NT2/D1 (cell line): Measurements from ENCODE around the gene NKPD1.

Experiments
- DNase-seq: peaks from one replicate; pipeline ENCODE4 v3.0.0-alpha.2; 2011; ENCODE audit warnings: low read depth, low spot score
- H3K27me3 ChIP-seq: 2 replicates; pipeline ENCODE4 v1.6.0; 2011; ENCODE audit warnings: mild to moderate bottlenecking; ENCODE audit not compliant: insufficient read length, insufficient read depth
- H3K36me3 ChIP-seq: 2 replicates; pipeline ENCODE4 v1.6.1; 2011; ENCODE audit warnings: mild to moderate bottlenecking, low read length, mixed read lengths; ENCODE audit not compliant: insufficient read depth, insufficient read length
- H3K4me1 ChIP-seq: 2 replicates; pipeline ENCODE4 v1.5.1; 2011; ENCODE audit not compliant: insufficient read depth, insufficient read length
- H3K4me3 ChIP-seq: 2 replicates; pipeline ENCODE4 v1.5.1; 2011; ENCODE audit warnings: low read depth; ENCODE audit not compliant: insufficient read length
- H3K9ac ChIP-seq: 2 replicates; pipeline ENCODE4 v1.6.0; 2011; ENCODE audit warnings: low read depth; ENCODE audit not compliant: insufficient read length
- H3K9me3 ChIP-seq: 2 replicates; pipeline ENCODE4 v1.5.1; 2011; ENCODE audit warnings: mild to moderate bottlenecking, low read length; ENCODE audit not compliant: insufficient read depth
- SUZ12 ChIP-seq: IDR thresholded peaks from 2 replicates; pipeline ENCODE4 v1.6.1; 2011; ENCODE audit not compliant: insufficient read length, insufficient read depth; ENCODE audit errors: extremely low read depth
- YY1 ChIP-seq: IDR thresholded peaks from 2 replicates; pipeline ENCODE4 v1.6.1; 2011; ENCODE audit not compliant: insufficient read length, insufficient read depth
- ZNF274 ChIP-seq: IDR thresholded peaks from 2 replicates; pipeline ENCODE4 v1.6.1; 2011; ENCODE audit warnings: mild to moderate bottlenecking, low read depth, low read length

The NKPD1 gene

DNA sequence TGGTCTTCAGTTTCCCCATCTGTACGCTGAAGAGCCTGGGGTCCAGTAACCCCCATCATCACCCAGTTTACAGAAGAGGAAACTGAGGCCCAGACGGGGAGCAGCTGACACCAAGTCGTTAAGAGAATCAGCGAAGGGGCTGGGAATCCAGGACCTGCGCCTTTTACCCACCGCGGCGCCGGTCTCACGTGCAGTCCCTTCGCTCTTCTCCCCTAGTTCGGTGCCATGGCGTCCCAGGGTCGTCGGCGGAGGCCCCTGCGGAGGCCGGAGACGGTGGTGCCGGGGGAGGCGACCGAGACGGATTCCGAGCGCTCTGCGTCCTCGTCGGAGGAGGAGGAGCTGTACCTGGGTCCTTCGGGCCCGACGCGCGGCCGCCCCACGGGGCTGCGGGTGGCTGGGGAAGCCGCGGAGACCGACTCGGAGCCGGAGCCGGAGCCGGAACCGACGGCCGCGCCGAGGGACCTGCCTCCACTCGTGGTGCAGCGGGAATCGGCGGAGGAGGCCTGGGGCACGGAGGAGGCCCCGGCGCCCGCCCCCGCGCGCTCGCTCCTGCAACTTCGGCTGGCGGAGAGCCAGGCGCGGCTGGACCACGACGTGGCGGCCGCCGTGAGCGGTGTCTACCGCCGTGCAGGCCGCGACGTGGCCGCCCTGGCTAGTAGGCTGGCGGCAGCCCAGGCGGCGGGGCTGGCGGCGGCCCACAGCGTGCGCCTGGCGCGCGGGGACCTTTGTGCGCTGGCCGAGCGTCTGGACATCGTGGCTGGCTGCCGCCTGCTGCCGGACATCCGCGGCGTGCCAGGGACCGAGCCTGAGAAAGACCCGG, 18.5 kb upstream of the NKPD1 start:
- TF ChIP-seq SUZ12 = no peak
- TF ChIP-seq ZNF274 = no peak
- no peak for TF ChIP-seq YY1
- H3K4me3 ChIP-seq = peak overlapping the region; percentile 75
- peaks cover 4% of the 10 kb centered on the region for H3K4me1 ChIP-seq
- H3K27me3 ChIP-seq = no peaks in the 10 kb centered on the region
- peaks cover 8% of the 10 kb centered on the region for H3K36me3 ChIP-seq
- peak overlapping the region; percentile 88 for H3K9ac ChIP-seq
- no peak for DNase-seq
- H3K9me3 ChIP-seq = no peaks in the 10 kb centered on the region

DNA sequence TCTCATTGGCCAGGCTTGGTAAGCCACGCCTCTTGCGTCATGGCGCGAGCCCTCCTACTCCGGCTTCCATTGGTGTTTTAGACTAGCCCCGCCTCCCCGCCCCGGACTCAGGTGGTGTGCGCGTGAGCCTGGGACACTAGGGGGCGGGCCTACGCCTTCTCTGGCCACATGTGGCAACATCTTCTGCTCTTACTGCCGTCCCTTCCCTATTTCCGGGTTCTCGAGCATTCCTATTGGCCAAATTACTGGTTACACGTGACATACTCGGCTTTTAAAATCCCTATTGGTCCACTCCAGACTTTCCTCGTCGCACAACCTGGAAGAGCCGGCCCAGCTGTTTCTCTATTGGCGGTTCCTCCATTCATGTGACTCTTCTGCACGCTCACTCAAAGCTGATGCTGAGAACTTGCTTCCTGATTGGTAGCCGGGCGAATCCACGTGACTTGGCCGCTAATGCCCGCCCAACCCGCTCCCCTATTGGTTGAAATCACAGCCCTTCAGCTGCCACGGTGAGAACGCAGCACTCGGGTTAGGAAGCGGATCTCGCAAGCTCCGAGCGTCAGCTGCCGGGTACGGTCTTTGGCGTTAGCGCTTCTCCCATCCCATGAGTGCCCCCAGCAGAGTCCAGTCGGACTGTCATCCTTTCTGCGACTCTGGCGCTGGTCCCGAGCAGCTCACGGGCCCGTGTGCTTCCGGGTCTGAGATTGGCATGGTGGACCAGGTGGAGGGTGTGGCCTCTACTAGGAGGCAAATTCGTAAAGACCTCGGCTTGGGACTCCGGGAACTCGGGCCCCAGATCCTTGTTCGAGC, 17.7 kb upstream of the NKPD1 start, which contains the start of gene BLOC1S3:
TSS of gene BLOC1S3 (plus strand) at position 523 of the 810 bp plus-strand sequence. CDS start 513 bp downstream, outside the sequence.
- TF ChIP-seq SUZ12 (no peak), YY1 (no peak), ZNF274 (no peak)
- Histone ChIP-seq H3K36me3 (peaks cover 8% of the 10 kb centered on the region), H3K27me3 (no peaks in the 10 kb centered on the region), H3K9me3 (no peaks in the 10 kb centered on the region), H3K4me1 (peaks cover 4% of the 10 kb centered on the region), H3K9ac (peak within 1 kb of the TSS; percentile 88), H3K4me3 (peak within 1 kb of the TSS; percentile 87)
- DNase-seq = peak; percentile 97

DNA sequence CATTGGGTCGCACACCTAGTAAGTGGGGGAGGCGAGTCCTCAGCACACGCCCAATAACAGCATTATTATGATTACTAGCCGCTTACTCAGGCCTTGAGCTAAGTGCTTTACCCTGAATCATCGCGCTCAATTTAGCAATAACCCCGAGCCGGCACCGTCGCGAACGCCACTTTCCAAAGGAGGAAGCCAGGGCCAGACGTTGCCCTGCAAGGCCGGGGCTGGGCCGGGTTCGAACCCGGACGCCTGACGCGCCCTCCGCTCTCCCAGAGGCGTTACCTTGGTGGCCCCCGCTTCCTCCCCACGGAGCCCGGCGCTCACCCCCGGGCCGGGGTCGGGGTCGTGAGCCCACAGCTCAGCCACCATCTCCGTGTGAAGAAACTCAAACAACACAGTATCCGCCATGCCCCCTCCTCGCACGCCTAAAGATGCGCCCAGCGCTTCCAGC, 17.1 kb upstream of the NKPD1 start, which contains the start of gene TRAPPC6A:
TSS of gene TRAPPC6A (minus strand) at position 421 of the 445 bp plus-strand sequence. CDS start at position 402, 19 bp downstream.
- no peaks in the 10 kb centered on the region for H3K27me3 ChIP-seq
- DNase-seq = no peak
- H3K36me3 ChIP-seq = peaks cover 8% of the 10 kb centered on the region
- H3K4me1 ChIP-seq = peaks cover 4% of the 10 kb centered on the region
- peak within 1 kb of the TSS; percentile 88 for H3K9ac ChIP-seq
- peak within 1 kb of the TSS; percentile 87 for H3K4me3 ChIP-seq
- TF ChIP-seq ZNF274 (no peak), SUZ12 (no peak), YY1 (no peak)
- no peaks in the 10 kb centered on the region for H3K9me3 ChIP-seq

DNA sequence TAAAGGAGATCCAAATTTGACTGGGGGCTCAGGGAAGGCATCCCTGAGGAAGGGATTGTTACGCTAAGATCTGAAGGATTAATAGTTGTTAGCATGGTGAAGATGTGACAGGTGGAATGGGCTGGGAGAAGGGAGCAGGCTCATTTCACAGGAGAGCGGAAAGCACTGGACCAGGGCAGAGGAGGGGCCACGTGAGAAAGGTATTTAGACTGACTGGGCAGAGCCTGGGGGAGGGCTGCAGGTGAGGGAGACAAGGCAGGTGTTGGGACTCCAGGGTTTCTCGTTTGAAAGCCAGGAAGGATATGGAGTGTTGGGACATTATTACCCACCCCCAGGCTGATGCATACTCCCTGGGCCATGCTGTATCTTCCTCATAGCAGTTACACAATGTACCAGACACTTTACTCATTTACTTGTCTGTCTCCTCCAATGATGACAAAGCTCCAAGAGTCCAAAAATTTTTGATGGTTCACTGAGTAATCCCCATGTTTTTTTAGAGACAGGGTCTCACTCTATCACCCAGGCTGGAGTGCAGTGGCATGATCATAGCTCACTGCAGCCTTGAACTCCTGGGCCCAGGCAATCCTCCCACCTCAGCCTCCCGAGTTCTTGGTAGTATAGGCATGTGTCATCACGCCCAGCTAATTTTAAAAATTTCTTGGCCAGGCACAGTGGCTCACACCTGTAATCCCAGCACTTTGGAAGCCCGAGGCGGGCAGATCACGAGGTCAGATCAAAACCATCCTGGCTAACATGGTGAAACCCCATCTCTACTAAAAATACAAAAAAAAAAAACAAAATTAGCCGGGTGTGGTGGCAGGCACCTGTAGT, 14.9 kb upstream of the NKPD1 start:
- H3K9ac ChIP-seq = no peak overlapping the region
- no peaks in the 10 kb centered on the region for H3K36me3 ChIP-seq
- H3K4me1 ChIP-seq = peaks cover 6% of the 10 kb centered on the region
- no peaks in the 10 kb centered on the region for H3K27me3 ChIP-seq
- no peak for DNase-seq
- H3K4me3 ChIP-seq = no peak overlapping the region
- no peaks in the 10 kb centered on the region for H3K9me3 ChIP-seq
- TF ChIP-seq ZNF274 (no peak), SUZ12 (no peak), YY1 (no peak)

DNA sequence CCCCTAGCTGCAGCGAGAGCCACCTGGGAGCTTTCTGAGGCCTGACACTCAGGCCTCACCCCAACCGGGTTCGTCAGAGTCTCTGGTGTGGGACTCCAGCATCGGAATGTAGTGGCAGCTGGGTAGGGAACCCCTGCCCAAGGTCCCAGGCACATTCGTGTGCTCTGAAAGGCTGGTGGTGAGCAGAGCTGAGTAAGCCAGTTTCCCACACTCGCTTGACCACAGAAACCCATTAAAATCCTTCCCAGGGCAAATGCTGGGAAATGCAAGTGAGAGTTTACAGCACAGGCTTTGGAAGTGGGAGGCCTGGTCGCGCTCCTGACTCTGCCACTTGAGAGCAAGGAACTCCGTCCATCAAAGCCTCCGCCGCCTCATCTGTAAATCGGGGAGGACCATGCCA, 13.0 kb upstream of the NKPD1 start:
- Histone ChIP-seq H3K36me3 (no peaks in the 10 kb centered on the region), H3K9me3 (no peaks in the 10 kb centered on the region), H3K9ac (no peak overlapping the region), H3K4me3 (no peak overlapping the region), H3K4me1 (peaks cover 9% of the 10 kb centered on the region), H3K27me3 (no peaks in the 10 kb centered on the region)
- TF ChIP-seq YY1 (no peak), ZNF274 (no peak), SUZ12 (no peak)
- DNase-seq = no peak

DNA sequence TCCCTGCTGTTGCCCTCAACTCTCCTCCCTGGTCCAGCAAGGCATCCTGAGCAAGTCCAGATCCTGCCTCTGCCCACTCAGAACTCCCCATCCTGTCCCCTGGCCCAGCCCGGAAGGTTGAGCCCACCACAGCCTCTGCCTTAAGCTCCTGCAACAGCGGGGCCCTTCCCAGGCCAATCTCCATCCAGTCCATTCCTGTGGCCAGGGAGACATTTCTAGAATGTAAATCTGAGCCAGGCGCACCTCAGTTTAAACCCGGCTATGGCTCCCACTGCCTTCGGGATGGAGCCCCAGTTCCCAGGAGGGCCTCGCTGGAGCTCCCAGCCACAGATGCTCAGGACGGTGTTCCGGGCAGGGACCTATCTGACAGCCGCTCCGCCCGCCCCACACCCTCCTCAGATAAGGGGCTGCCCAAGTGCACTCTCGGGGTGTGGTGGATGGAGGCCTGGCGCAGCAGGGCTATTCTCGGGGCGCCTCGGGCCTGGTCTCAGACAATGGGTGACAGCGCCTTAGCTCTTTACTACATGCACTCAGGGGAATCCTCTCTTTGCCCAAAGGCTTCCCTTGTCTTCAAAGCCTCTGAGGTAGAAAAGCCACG, 11.9 kb upstream of the NKPD1 start:
- TF ChIP-seq ZNF274 = no peak
- no peak for TF ChIP-seq YY1
- no peak overlapping the region for H3K4me3 ChIP-seq
- H3K4me1 ChIP-seq = peaks cover 9% of the 10 kb centered on the region
- H3K27me3 ChIP-seq = no peaks in the 10 kb centered on the region
- no peaks in the 10 kb centered on the region for H3K36me3 ChIP-seq
- no peak for DNase-seq
- H3K9me3 ChIP-seq = no peaks in the 10 kb centered on the region
- no peak overlapping the region for H3K9ac ChIP-seq
